ENCODE data around the gene CDH7.

Gene CDH7

DNA sequence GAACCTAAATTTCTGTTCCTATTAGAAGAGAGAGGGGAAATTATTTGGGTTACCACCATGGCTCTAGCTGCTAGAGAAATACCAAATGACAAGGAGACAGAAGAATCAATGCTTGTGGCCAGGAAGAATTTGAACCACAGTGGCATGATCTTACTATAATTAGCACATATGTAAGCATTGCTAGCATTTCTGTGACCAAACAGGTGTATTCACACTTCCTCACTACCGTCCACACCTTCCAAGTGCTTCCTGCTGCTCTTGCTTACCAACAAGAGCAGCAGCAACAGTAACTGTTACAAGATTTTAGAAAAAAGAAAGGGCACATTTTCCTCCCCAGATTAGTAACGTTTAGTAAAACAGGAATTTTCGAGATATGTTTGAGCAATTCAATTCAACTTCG, 60.5 kb downstream of the CDH7 start:
- DNase-seq (ENCODE audit: low spot score), result no peak
- no peak for TF ChIP-seq CTCF (IDR thresholded peaks at IDR 0.05; ENCODE audit: extremely low read depth, missing control alignments)

GRCh38 chr18:65815506-65815905, 64.7 kb downstream of the CDH7 start:
- no peak for DNase-seq (ENCODE audit: low spot score)
- no peak for TF ChIP-seq CTCF (IDR thresholded peaks at IDR 0.05; ENCODE audit: extremely low read depth, missing control alignments)

- TF ChIP-seq CTCF (IDR thresholded peaks at IDR 0.05; ENCODE audit: extremely low read depth, missing control alignments), result no peak
- DNase-seq (ENCODE audit: low spot score), result no peak
Observed at GRCh38 chr18:65817178-65817577, 66.4 kb downstream of the CDH7 start.

DNA sequence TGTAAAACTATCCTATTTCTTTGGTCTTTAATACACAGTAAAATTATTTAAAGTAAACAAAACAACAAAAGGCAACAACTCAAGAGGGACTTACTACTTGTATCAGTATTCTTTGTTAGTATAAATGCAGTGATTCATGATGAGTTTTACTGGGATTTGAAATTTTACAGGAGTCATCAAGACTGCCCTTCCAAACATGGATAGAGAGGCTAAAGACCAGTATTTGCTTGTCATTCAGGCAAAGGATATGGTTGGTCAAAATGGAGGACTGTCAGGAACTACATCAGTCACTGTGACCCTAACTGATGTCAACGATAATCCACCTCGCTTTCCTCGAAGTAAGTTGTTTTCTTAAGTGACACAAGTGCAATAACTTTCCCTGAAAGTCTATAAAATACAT, 71.1 kb downstream of the CDH7 start:
- DNase-seq (ENCODE audit: low spot score), result no peak

GRCh38 chr18:65822826-65823225, 72.0 kb downstream of the CDH7 start:
- no peak for TF ChIP-seq CTCF (IDR thresholded peaks at IDR 0.05; ENCODE audit: extremely low read depth, missing control alignments)

More for the DNA sequence above, 71.1 kb downstream of the CDH7 start:
- no peak for TF ChIP-seq CTCF (IDR thresholded peaks at IDR 0.05; ENCODE audit: extremely low read depth, missing control alignments)

GRCh38 chr18:65827444-65827843, 76.6 kb downstream of the CDH7 start:
- no peak for TF ChIP-seq CTCF (IDR thresholded peaks at IDR 0.05; ENCODE audit: extremely low read depth, missing control alignments)
- no peak for DNase-seq (ENCODE audit: low spot score)

More at GRCh38 chr18:65822826-65823225, 72.0 kb downstream of the CDH7 start:
- DNase-seq (ENCODE audit: low spot score), result no peak

DNA sequence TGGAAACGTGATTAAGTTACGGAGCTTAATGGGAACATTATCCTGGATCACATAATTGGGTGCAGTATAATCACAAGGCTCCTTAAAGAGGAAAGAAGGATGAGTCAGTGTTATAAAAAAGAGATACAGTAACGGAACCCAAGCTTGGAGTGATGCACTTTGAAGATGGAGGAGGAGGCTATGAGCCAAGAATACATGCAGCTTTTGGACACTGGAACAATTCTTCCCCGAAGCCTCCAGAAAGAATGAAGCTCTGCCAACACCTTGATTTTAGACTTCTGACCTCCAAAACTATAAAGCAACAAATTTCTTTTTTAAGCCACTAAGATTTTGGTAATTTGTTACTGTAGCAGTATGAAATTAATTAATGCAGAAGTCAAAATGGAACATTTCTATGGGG, 85.1 kb downstream of the CDH7 start:
- no peak for TF ChIP-seq CTCF (IDR thresholded peaks at IDR 0.05; ENCODE audit: extremely low read depth, missing control alignments)
- DNase-seq (ENCODE audit: low spot score), result no peak
